ENCODE measurements around the gene LRRC49. TPM values are rescaled to one million over a fixed set of nuclear protein-coding genes. Genes with fewer than 3 reads are reported as not detected.
A peak's percentile ranks its signal among the peaks of the same experiment; 100 is the strongest.

LRRC49 gene
- polyA plus RNA-seq, 2 of the 4 experiments (the other 2 are of a cell fraction): 10.0 to 14.3 TPM

GRCh38 chr15:70947351-70948335 is 55.0 kb downstream of the LRRC49 start:
- no peak for ATAC-seq
- no peak for DNase-seq (ENCODE audit: low read depth in 1 of 2, low spot score in 1 of 2)
- TF ChIP-seq HMGXB4 (CRISPR knock-in tag; IDR thresholded peaks at IDR 0.05; ENCODE audit: borderline replicate concordance): no peak
- H3K4me1 ChIP-seq: no peaks in the 10 kb centered on the region
- no peak overlapping the region for H3K27ac ChIP-seq
- POLR2A ChIA-PET: no interaction called here
- FAIRE-seq: peak; percentile 96
- H3K4me3 ChIP-seq: no peak overlapping the region
- WGBS (ENCODE audit: missing lambda C conversion rate): 59% methylated on average over 7 of the region's 7 CpGs
- no peak overlapping the region for H3K4me2 ChIP-seq
- CTCF ChIA-PET: interaction anchor here (0.6 to 1.5 kb wide), 4 partner anchors 10 to 853 kb away, joined by 3 to 4 read pairs (median 3); no protein-coding TSS in a partner anchor
- peaks cover 12% of the 10 kb centered on the region for H3K9me3 ChIP-seq

GRCh38 chr15:70950953-70951352 is 58.3 kb downstream of the LRRC49 start:
- ATAC-seq (no peak), DNase-seq (ENCODE audit: low read depth in 1 of 2, low spot score in 1 of 2) (no peak), FAIRE-seq (peak; percentile 51)
- H3K4me1 ChIP-seq: no peaks in the 10 kb centered on the region
- ChIA-PET CTCF (interaction anchor here (0.6 to 1.6 kb wide), 3 partner anchors 14 to 710 kb away, joined by 3 to 4 read pairs (median 3); partner anchors contain the start of gene LRRC49), POLR2A (no interaction called here)
- TF ChIP-seq FOSL2 (IDR thresholded peaks at IDR 0.05) (no peak), FOSL2 (CRISPR knock-in tag; IDR thresholded peaks at IDR 0.05) (no peak), ATOH8 (CRISPR knock-in tag; IDR thresholded peaks at IDR 0.05; ENCODE audit: low read depth) (no peak), HOXB5 (CRISPR knock-in tag; IDR thresholded peaks at IDR 0.05) (no peak), KDM1A (IDR thresholded peaks at IDR 0.05; ENCODE audit: low read depth) (no peak; the same call in 1 of the 2 replicates), PBX3 (IDR thresholded peaks at IDR 0.05) (no peak), KDM5A (IDR thresholded peaks at IDR 0.05) (no peak), GATA3 (IDR thresholded peaks at IDR 0.05; ENCODE audit: borderline replicate concordance) (no peak), FOXS1 (CRISPR knock-in tag; IDR thresholded peaks at IDR 0.05) (no peak), HEYL (CRISPR knock-in tag; IDR thresholded peaks at IDR 0.05) (no peak), NR3C1 (IDR thresholded peaks at IDR 0.05) (no peak), SREBF2 (IDR thresholded peaks at IDR 0.05) (no peak), ZSCAN20 (CRISPR knock-in tag; IDR thresholded peaks at IDR 0.05) (no peak), HOXA7 (CRISPR knock-in tag; IDR thresholded peaks at IDR 0.05) (no peak), RNF2 (IDR thresholded peaks at IDR 0.05; ENCODE audit: borderline replicate concordance, low read depth) (no peak), MAZ (IDR thresholded peaks at IDR 0.05; ENCODE audit: borderline replicate concordance, low read depth, low read length) (no peak), TP53 (CRISPR knock-in tag; IDR thresholded peaks at IDR 0.05) (no peak), CBX8 (IDR thresholded peaks at IDR 0.05) (no peak), MYC (IDR thresholded peaks at IDR 0.05; ENCODE audit: borderline replicate concordance, low read length) (no peak), EP300 (IDR thresholded peaks at IDR 0.05) (no peak)
- no peak overlapping the region for H3K4me2 ChIP-seq
- H3K27ac ChIP-seq: no peak overlapping the region
- no peak overlapping the region for H3K4me3 ChIP-seq
- peaks cover 12% of the 10 kb centered on the region for H3K9me3 ChIP-seq

All from A549 (cell line).